ENCODE results near the gene PDCD7.
"Not testable (repeated sequence)": the region's sequence is repeated elsewhere in the genome, so short reads cannot be mapped to it uniquely, and the experiment has no call there.

Gene PDCD7

GRCh38 chr15:65091946-65092770 is 41.5 kb downstream of the PDCD7 start:
- DNase-seq (ENCODE audit: low spot score) = no peak

DNA sequence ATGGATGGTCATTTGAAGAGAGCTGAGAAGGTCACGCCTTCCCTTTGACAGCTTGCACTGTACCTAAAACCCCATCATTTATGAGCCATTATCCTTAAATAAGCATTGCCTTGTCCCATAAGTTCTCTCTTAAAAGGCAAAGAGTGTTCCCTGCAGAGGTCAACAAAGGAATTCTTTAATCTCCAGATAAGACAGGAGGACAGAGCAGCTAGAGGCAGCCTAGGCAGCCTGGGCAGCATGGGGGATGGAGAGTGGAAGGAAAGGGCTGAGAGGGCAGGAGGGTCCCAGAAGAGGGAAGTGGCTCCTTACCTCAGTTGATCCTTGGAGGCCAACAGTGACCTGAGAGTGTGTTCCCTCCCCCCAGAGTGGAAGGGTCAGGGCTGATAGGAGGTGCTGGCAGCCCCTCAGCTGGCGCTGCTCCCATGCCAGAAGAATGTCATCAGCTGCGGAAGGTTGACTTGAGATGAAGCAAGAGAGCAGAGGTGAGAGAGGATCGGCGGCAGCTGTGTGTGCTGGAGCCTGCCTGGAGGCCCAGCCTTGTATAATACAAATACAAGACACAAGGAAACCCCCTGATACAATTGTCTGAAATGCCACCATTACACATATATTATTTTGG is 44.3 kb downstream of the PDCD7 start:
- DNase-seq (ENCODE audit: low spot score) = no peak

DNA sequence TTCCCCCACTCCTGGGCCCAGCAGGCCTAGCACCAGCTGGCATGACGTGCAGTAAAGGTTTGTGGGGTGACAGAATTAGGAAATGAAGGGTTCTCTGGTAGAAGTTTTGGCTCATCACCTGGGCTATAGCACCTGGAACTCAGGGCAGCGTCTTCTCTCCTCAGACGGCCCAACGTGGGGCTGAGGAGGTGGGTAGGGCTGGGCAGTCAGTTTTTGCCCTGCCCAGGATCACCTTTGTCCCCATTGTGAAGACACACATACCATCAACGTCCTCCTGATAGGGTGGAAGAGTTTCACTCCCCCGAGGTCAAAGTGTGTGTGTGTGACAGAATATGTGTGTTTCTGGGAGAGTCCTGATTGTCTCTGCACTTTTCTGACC is 45.0 kb downstream of the PDCD7 start:
- no peak for DNase-seq (ENCODE audit: low spot score)

GRCh38 chr15:65087873-65088642 is 45.5 kb downstream of the PDCD7 start:
- no peak for DNase-seq (ENCODE audit: low spot score)

DNA sequence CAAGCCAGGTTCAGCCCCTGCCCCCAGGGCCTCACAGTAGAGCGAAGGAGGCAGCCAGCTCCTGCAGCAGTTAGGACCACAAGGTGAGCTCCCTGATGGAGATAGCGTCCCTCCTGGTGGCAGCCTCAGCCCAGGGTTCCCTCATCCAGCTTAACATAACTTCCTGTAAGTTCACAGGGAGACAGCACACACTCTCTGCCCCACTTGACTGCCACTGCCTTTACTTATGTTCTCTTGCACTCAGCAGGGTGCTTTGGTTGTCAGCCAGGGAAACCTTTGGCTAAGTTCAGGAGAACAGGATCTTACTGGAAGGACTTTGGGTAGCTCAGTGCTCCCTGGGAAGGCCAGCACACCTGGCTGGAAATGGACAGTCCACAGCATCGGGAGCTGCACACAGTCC is 46.2 kb downstream of the PDCD7 start:
- DNase-seq (ENCODE audit: low spot score) = no peak

- peak; percentile 49 for DNase-seq (ENCODE audit: low spot score)
Measured at GRCh38 chr15:65086680-65087111, 46.9 kb downstream of the PDCD7 start.

DNA sequence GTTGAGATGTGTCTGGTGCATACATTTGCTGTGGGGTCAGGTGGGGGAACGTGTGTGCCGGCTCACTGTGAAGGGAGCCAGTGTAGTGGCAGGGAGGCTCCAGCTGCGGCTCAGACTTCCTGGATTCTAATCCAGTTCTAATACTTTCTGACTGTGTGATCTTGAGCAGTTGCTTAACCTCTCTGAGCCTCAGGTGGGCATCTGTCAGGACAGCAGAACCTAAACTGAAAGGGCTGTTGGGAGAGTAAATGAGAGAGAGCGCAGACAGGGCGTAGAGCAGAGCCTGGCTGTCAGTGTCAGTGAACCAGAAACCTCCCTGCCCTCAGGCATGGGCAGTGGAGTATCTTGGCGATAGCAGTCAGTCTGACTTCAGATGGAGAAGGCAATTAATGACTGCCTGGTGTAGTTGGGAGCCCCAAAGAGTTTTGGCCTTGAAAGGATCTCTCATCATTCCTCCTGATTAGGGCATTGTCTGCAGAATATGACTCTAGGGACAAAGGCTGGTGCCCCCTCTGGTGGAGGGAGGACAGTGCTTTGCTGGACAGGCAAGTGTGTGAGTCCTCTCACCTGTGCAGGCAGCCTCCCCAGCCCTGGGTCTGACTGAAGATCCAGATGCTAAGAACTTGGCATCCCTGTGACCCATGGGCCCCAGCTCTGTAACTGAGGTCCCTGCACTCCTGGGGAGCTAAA is 47.5 kb downstream of the PDCD7 start:
- peak; percentile 41 for DNase-seq (ENCODE audit: low spot score)

DNA sequence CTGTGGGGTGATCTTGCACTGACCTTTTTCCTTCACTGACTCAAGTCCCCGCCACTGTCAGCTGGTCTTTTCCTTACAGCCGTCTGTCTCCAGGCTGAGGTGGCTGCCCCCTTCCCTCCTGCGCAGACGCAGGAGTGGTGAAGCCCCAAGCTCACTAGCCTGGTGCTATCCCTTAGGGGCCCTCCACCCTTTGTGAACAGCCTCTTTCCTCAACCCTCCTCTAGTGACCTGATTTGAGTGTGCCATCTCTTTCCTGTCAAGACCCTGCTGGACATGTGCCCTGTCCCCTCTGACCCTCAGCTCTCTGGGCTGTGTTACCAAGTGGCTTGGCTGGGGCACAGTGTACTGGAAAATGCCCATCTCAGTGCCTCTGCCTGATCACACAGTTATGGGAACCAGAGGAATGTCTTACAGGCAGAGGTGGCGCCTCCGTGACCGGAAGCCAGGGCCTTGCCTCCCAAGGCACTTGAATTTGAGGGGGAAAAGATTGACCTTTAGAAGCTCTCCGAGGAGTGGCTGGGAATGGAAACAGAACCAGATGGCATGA is 48.3 kb downstream of the PDCD7 start:
- no peak for DNase-seq (ENCODE audit: low spot score)

DNA sequence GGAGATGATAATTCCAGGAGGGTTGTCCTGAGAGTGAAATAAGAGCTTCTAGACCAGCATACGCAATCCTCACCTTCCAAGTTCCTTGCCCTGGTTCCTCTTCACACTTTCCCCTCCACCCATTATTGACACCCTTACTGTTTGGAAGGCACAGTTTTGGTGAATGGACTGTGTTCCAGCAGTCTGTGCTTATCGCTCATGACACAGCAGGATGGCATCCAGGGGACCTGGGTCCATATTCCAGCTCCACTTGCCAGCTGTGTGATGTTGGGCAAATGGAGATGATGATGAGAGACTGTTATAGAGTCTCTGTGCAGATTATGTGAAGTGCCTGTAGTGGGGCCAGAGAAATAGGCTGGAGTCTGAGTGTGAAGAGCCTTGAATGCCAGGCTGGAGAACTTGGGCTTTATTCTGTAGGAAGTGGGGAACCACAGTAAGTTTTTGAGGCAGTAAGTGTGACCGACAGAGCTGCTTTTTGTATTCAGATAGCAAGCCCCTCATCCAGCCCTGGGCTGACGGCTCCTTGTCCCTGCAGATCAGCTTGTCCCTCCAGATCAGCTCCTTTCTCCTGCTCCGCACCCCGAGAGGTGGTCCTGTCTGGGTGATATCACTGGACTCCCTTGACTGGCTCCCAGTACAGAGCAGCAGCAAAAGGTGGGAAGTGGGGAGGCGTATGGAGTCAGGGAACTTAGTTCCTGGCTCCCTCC is 49.0 kb downstream of the PDCD7 start:
- DNase-seq (ENCODE audit: low spot score) = no peak

DNA sequence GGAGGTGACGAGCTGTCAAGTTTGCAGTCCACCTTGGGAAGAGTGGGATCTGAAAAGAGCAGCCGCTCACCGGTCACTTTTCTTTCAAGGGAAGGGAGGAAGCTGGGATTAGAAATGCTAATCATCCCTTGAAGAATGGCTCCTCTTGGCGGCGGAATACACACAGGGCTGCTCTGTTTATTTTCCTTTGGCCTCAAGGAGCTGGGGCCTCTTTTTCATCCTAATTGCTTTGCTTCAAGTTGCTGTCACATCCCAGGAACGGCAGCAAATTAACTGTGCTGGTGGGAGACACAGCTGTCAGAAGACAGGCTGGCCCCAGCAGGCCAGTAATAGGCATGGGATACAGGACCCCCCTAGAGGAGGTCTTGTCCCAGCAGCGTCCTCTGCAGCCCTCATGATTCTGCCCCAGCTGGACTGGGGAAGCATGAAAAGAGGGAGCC is 50.3 kb downstream of the PDCD7 start:
- DNase-seq (ENCODE audit: low spot score) = no peak

DNA sequence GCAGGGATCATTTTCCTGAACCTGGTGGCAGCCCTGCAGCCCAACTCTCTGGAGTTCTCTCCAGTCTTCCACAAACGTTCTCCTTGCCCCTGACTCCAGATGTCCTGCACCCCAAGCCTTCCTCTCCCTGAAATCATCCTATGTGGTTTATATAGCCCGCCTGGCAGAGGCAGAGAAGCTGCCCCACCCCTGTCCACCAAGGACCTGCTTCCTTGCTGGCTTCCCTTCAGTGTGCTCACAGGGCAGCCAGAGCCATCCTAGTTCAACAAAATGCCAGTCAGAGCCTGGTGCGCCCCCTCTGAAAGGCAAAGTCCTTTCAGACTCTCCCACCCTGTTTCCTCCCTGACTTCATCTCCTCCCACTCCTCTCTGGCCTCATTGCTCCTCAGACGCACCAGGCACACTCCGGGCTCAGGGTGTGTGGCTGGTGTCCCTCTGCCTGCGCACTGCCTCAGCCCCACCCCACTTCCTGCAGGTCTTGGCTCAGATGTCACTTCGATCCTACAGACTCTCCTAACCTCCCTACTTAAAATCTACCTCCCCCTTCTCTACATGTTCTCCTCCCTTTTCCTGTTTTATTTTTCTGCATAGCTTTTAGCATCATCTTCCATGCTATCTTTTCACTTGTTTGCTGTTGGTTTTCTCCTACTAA is 51.2 kb downstream of the PDCD7 start:
- no peak for DNase-seq (ENCODE audit: low spot score)

- no peak for DNase-seq (ENCODE audit: low spot score)
Measured at GRCh38 chr15:65081758-65082157, 51.9 kb downstream of the PDCD7 start.

GRCh38 chr15:65081270-65081669 is 52.3 kb downstream of the PDCD7 start:
- no peak for DNase-seq (ENCODE audit: low spot score)

GRCh38 chr15:65079580-65079979 is 54.0 kb downstream of the PDCD7 start:
- DNase-seq (ENCODE audit: low spot score) = no peak

DNA sequence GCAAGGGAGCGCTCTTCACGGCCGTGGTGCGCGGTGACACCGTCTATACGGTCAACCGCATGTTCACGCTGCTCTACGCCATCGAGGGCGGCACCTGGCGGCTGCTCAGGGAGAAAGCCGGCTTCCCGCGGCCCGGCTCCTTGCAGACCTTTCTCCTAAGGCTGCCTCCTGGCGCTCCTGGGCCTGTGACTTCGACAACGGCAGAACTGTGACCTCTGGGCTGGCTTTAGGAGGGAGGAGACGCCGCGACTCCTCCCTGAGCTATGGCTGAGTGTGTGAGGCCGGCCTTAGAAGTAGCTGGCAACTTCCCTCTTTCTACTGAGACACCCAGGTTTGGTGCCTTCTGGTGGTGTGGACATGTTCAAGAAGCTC is 55.6 kb downstream of the PDCD7 start:
- DNase-seq (ENCODE audit: low spot score) = no peak

- no peak for DNase-seq (ENCODE audit: low spot score)
Measured at GRCh38 chr15:65077291-65077980, 56.2 kb downstream of the PDCD7 start.

DNA sequence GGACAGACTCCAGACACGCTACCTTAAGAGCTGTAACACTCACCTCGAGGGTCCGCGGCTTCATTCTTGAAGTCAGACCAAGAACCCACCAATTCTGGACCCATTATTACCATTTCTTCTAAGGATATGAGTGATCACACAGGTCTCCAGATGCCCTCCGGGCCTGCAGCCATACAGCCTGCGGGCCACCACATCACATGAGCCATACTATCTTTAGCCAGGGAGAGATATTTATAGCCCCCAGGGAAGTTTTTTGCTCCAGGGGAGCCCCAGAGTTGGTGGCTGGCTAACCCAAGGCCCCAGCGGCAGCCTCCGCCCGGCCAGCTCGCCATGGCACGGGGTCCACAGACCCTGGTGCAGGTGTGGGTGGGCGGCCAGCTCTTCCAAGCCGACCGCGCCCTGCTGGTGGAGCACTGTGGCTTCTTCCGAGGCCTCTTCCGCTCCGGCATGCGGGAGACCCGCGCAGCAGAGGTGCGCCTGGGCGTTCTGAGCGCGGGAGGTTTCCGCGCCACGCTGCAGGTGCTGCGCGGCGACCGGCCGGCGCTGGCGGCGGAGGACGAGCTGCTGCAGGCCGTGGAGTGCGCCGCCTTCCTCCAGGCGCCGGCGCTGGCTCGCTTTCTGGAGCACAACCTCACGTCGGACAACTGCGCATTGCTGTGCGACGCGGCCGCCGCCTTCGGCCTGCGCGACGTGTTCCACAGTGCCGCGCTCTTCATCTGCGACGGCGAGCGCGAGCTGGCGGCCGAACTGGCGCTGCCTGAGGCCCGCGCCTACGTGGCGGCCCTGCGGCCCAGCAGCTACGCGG is 56.9 kb downstream of the PDCD7 start, which contains the start of gene KBTBD13:
KBTBD13 (plus strand) TSS at position 261 of the 805 bp plus-strand sequence; CDS start at position 331, 70 bp downstream.
- no peak for DNase-seq (ENCODE audit: low spot score)

DNA sequence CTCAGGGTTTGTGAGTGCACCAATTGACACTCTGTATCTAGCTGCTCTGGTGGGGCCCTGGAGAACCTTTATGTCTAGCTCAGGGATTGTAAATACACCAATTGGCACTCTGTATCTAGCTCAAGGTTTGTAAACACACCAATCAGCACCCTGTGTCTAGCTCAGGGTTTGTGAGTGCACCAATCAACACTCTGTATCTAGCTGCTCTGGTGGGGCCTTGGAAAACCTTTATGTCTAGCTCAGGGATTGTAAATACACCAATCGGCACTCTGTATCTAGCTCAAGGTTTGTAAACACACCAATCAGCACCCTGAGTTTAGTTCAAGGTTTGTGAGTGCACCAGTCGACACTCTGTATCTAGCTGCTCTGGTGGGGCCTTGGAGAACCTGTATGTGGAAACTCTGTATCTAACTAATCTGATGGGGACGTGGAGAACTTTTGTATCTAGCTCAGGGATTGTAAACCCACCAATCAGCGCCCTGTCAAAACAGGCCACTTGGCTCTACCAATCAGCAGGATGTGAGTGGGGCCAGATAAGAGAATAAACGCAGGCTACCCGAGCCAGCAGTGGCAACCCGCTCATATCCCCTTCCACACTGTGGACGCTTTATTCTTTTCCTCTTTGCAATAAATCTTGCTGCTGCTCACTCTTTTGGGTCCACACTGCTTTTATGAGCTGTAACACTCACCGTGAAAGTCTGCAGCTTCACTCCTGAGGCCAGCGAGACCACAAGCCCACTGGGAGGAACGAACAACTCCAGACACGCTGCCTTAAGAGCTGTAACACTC is 57.8 kb downstream of the PDCD7 start:
- DNase-seq (ENCODE audit: low spot score) = not testable (repeated sequence)

All from NAMALWA (cell line).